Measurements from ENCODE around the gene CYGB.

Gene CYGB

DNA sequence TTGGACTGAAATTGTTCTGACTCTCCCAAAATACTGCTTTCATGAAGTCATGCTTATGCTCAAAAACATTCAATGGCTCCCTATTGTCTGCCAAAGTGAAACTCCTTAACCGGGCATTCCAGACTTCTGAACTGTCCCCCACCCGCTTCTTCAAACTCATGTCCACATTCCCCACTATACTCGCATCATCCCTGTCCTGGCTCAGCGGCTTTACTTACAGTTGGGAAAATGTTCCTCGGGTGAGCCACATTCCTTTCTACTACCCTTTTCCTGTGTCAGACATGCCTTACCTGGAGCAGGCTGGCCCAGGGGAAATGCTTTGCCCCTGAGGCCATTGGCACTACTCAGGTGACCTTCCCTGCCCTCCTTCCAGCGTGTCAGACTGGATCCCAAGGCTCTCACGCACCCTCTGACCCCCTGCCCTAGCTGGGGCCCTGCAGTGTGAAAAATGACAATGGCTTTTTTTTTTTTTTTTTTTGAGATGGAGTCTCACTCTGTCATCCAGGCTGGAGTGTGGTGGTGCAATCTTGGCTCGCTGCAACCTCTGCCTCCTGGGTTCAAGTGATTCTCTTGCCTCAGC, 5.3 kb downstream of the CYGB start:
- Histone ChIP-seq H3K27ac (no peak overlapping the region), H3K36me3 (ENCODE audit: insufficient read depth, low read length) (no peaks in the 10 kb centered on the region), H3K9me3 (ENCODE audit: low read depth, low read length) (no peaks in the 10 kb centered on the region), H3K4me3 (no peak overlapping the region), H3K9ac (ENCODE audit: insufficient read length) (no peak overlapping the region)
- DNase-seq (ENCODE audit: low read depth, low spot score) = no peak
- TF ChIP-seq EZH2 (IDR thresholded peaks at IDR 0.05) = no peak
- TF ChIP-seq FOXP2 (optimal IDR thresholded peaks at IDR 0.05; ENCODE audit: control extremely low read depth, extremely low read length, insufficient read depth) = no peak
- TF ChIP-seq POLR2AphosphoS5 (IDR thresholded peaks at IDR 0.05; ENCODE audit: borderline replicate concordance, low read depth, low read length) = no peak

DNA sequence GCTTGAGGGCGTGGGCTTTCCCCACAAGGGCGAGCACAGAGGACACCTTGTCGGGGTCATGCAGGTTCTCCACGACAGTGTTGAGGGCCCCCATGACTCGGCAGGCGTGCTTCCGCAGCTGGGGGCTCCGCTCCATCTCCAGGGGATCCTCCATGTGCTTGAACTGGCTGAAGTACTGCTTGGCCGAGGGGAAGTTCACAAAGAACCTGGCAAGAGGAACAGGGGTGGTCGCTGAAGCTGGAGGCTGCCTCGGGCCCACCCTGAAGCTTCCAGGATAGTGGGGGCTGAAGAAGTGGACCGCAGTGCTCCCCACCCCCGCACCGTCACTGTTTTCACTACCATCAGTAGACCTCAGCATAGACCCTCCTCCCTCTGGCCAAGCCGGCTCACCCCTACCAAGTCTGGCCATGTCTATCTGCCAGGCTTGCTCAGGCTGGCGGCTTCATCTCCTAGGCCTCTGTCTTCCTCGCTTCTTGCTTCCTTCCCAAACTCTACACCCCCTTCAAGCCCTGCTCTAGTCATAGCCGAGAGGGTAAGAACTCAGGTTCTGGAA, 5.9 kb downstream of the CYGB start:
- no peak for TF ChIP-seq FOXP2 (optimal IDR thresholded peaks at IDR 0.05; ENCODE audit: control extremely low read depth, extremely low read length, insufficient read depth)
- no peak for TF ChIP-seq EZH2 (IDR thresholded peaks at IDR 0.05)
- no peak for TF ChIP-seq POLR2AphosphoS5 (IDR thresholded peaks at IDR 0.05; ENCODE audit: borderline replicate concordance, low read depth, low read length)
- H3K36me3 ChIP-seq (ENCODE audit: insufficient read depth, low read length) = no peaks in the 10 kb centered on the region
- H3K4me3 ChIP-seq = no peak overlapping the region
- H3K9ac ChIP-seq (ENCODE audit: insufficient read length) = no peak overlapping the region
- DNase-seq (ENCODE audit: low read depth, low spot score) = no peak
- no peak overlapping the region for H3K27ac ChIP-seq
- no peaks in the 10 kb centered on the region for H3K9me3 ChIP-seq (ENCODE audit: low read depth, low read length)

GRCh38 chr17:76530811-76531485, 6.6 kb downstream of the CYGB start:
- Histone ChIP-seq H3K36me3 (ENCODE audit: insufficient read depth, low read length) (no peaks in the 10 kb centered on the region), H3K27ac (no peak overlapping the region), H3K9me3 (ENCODE audit: low read depth, low read length) (no peaks in the 10 kb centered on the region), H3K4me3 (no peak overlapping the region), H3K9ac (ENCODE audit: insufficient read length) (no peak overlapping the region)
- no peak for TF ChIP-seq EZH2 (IDR thresholded peaks at IDR 0.05)
- no peak for TF ChIP-seq FOXP2 (optimal IDR thresholded peaks at IDR 0.05; ENCODE audit: control extremely low read depth, extremely low read length, insufficient read depth)
- no peak for TF ChIP-seq POLR2AphosphoS5 (IDR thresholded peaks at IDR 0.05; ENCODE audit: borderline replicate concordance, low read depth, low read length)
- no peak for DNase-seq (ENCODE audit: low read depth, low spot score)

DNA sequence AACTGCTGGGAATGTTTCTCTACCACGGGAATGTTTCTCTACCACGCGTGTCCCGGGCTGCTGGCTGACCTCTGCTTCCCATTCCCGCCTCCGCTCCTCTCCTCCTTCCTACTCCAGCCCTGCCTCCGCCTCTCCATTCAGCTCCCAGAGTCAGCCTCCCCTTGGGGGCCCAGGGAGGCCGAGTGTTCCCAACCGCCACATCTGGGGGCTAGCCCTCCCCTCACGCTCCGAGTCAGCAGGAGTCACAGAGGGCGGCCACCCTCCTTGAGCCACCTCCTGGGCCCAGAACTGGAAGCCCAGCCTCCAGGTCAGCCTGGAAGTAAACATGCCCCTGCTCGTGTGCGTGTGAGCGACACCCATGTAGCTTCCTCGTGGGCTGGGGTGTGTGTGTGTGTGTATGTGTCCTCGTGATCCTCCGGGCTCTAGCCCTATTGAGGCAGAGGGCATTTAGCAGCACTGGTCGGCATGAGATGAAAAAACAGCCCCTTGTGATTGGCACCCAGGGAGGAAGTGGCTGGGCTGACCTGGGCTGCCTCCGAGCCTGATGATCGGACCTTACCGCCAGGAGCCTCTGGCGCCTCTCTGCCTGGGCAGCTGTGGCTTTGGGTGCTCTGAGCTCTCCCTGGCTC, 7.3 kb downstream of the CYGB start:
- no peak for DNase-seq (ENCODE audit: low read depth, low spot score)
- Histone ChIP-seq H3K27ac (peak overlapping the region; percentile 54), H3K9ac (ENCODE audit: insufficient read length) (peak overlapping the region; percentile 45)

DNA sequence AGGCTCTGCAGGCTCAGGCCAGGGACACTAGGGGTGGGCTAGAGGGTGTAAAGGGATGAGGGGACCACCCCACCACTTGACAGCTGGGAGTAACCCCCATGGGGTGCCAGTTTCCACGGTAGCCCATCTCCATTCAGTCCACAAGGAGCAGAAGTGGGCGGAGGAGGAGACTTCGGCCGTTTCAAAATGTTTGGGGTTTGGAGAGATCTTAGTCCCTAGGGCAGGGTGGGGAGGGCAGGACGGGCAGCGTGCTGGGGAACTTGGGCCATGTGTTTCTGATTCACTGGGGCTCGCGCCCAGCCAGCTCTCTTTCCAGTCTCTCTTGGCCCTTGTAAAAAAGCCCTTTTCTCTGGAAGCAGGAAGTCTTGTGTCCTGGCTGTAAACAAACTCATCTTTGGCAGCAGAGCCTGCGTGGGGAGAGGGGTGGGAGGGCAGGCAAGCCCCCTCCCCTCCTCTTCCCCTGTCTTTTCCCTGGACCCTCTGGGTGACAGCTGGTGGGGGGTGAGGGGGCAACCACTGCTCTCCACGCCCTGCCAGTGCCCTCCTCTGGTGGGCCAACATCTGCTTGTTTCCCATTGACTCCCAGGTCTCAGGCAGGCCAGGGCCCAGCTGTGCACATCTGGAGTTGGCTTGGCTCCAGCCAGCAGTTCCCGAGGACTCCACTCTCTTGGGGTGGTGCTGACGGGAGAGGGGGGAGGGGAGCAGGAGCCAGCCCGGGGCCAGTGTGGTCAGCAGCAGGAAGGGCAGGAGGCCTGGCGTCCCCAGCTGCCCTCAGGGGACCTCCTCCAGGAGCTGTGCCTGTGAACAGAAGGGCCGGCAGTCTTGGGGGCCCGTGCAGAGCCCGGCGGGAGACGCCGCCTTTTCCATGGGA, 8.1 kb downstream of the CYGB start:
- Histone ChIP-seq H3K36me3 (ENCODE audit: insufficient read depth, low read length) (no peaks in the 10 kb centered on the region), H3K27ac (peak overlapping the region; percentile 54), H3K9me3 (ENCODE audit: low read depth, low read length) (no peaks in the 10 kb centered on the region), H3K4me3 (peak overlapping the region; percentile 45), H3K9ac (ENCODE audit: insufficient read length) (peak overlapping the region; percentile 45)
- DNase-seq (ENCODE audit: low read depth, low spot score) = no peak
- TF ChIP-seq FOXP2 (optimal IDR thresholded peaks at IDR 0.05; ENCODE audit: control extremely low read depth, extremely low read length, insufficient read depth) (peak; percentile 72), POLR2AphosphoS5 (IDR thresholded peaks at IDR 0.05; ENCODE audit: borderline replicate concordance, low read depth, low read length) (no peak)

More for the DNA sequence above, 7.3 kb downstream of the CYGB start:
- H3K4me3 ChIP-seq = no peak overlapping the region
- H3K9me3 ChIP-seq (ENCODE audit: low read depth, low read length) = no peaks in the 10 kb centered on the region
- H3K36me3 ChIP-seq (ENCODE audit: insufficient read depth, low read length) = no peaks in the 10 kb centered on the region
- TF ChIP-seq POLR2AphosphoS5 (IDR thresholded peaks at IDR 0.05; ENCODE audit: borderline replicate concordance, low read depth, low read length) (no peak), EZH2 (IDR thresholded peaks at IDR 0.05) (no peak), FOXP2 (optimal IDR thresholded peaks at IDR 0.05; ENCODE audit: control extremely low read depth, extremely low read length, insufficient read depth) (no peak)

GRCh38 chr17:76528528-76529223, 8.8 kb downstream of the CYGB start:
- Histone ChIP-seq H3K27ac (no peak overlapping the region), H3K9me3 (ENCODE audit: low read depth, low read length) (no peaks in the 10 kb centered on the region), H3K36me3 (ENCODE audit: insufficient read depth, low read length) (no peaks in the 10 kb centered on the region), H3K4me3 (no peak overlapping the region), H3K9ac (ENCODE audit: insufficient read length) (no peak overlapping the region)
- TF ChIP-seq FOXP2 (optimal IDR thresholded peaks at IDR 0.05; ENCODE audit: control extremely low read depth, extremely low read length, insufficient read depth) = no peak
- no peak for TF ChIP-seq EZH2 (IDR thresholded peaks at IDR 0.05)
- no peak for TF ChIP-seq POLR2AphosphoS5 (IDR thresholded peaks at IDR 0.05; ENCODE audit: borderline replicate concordance, low read depth, low read length)
- no peak for DNase-seq (ENCODE audit: low read depth, low spot score)

DNA sequence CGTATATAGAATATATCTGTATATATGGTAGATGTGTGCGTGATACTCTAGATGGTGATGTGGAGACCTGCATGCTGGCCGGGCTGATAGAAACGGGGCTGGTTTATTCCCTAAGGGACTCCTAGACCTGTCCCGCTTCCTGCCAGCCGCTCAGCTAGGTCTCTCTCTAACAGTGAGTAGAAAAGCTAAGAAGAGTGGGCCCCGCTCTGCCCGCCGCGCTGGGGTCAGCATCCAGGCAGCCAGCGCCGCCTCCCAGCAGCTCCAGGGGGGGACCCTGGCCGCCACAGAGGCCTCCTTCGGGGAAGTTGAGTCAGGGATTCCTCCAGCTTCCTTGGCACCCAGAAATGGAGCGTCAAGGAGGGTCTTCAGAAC, 9.4 kb downstream of the CYGB start:
- no peaks in the 10 kb centered on the region for H3K9me3 ChIP-seq (ENCODE audit: low read depth, low read length)
- DNase-seq (ENCODE audit: low read depth, low spot score) = no peak
- H3K9ac ChIP-seq (ENCODE audit: insufficient read length) = no peak overlapping the region
- H3K27ac ChIP-seq = no peak overlapping the region
- no peaks in the 10 kb centered on the region for H3K36me3 ChIP-seq (ENCODE audit: insufficient read depth, low read length)
- no peak for TF ChIP-seq FOXP2 (optimal IDR thresholded peaks at IDR 0.05; ENCODE audit: control extremely low read depth, extremely low read length, insufficient read depth)
- no peak for TF ChIP-seq EZH2 (IDR thresholded peaks at IDR 0.05)
- no peak for TF ChIP-seq POLR2AphosphoS5 (IDR thresholded peaks at IDR 0.05; ENCODE audit: borderline replicate concordance, low read depth, low read length)
- no peak overlapping the region for H3K4me3 ChIP-seq
